Measurements from ENCODE around the gene CDK3. TPM values are rescaled to one million over a fixed set of nuclear protein-coding genes. Genes with fewer than 3 reads are reported as not detected.

Gene CDK3
- total and polyA plus RNA-seq, 2 donors (not counting 1 experiment from before 2014, with no cell fraction given), result 15.0 to 20.5 TPM

GRCh38 chr17:76022973-76023899, 22.6 kb downstream of the CDK3 start:
- ATAC-seq (ENCODE audit: low read depth), result no peak
- H4K20me1 ChIP-seq (ENCODE audit: control insufficient read depth, insufficient read depth, low read length, poor library complexity, severe bottlenecking), result no peaks in the 10 kb centered on the region
- no peak overlapping the region for H3K4me3 ChIP-seq (ENCODE audit: control extremely low read depth in 1 of 5, extremely low read depth in 1 of 5, insufficient read depth in 1 of 5, low read depth in 2 of 5, low read length in 4 of 5)
- no peaks in the 10 kb centered on the region for H3K4me1 ChIP-seq (ENCODE audit: control insufficient read depth in 2 of 2, insufficient read depth in 2 of 2, low read length in 2 of 2)
- no peak overlapping the region for H3K4me2 ChIP-seq (replicated peaks; ENCODE audit: low read depth, low read length, poor library complexity, severe bottlenecking)
- no peak overlapping the region for H3K27ac ChIP-seq (ENCODE audit: low read length in 2 of 2)
- H3K9me3 ChIP-seq (ENCODE audit: control extremely low read depth in 1 of 3, control insufficient read depth in 2 of 3, insufficient read depth in 1 of 3, low read length in 2 of 3), result no peaks in the 10 kb centered on the region
- Mint-ChIP-seq H3K27ac (no peak overlapping the region), H3K27me3 (no peaks in the 10 kb centered on the region), H3K9me3 (ENCODE audit: insufficient read depth) (no peaks in the 10 kb centered on the region), H3K4me1 (no peaks in the 10 kb centered on the region), H3K4me3 (no peak overlapping the region)
- no peak for DNase-seq
- POLR2A ChIA-PET, result no interaction called here
- H3K36me3 ChIP-seq (replicated peaks in 1 of 2; ENCODE audit: control extremely low read depth in 1 of 2, control insufficient read depth in 1 of 2, extremely low read depth in 1 of 2, insufficient read depth in 2 of 2, low read length in 1 of 2), result no peaks in the 10 kb centered on the region
- WGBS (ENCODE audit: insufficient coverage), result 91% methylated on average over 27 of the region's 28 CpGs
- H2AFZ ChIP-seq (ENCODE audit: insufficient read depth, low read depth, low read length, poor library complexity, severe bottlenecking), result no peak overlapping the region
- H3K79me2 ChIP-seq (ENCODE audit: control insufficient read depth, insufficient read depth, low read length), result no peaks in the 10 kb centered on the region
- TF ChIP-seq CTCF (IDR thresholded peaks at IDR 0.05), result no peak
- no peak for TF ChIP-seq EZH2 (IDR thresholded peaks at IDR 0.05; ENCODE audit: borderline replicate concordance, insufficient read depth, low read depth, low read length, poor library complexity, severe bottlenecking)
- H3K9ac ChIP-seq (ENCODE audit: low read length), result no peak overlapping the region
- no peaks in the 10 kb centered on the region for H3K27me3 ChIP-seq (replicated peaks in 1 of 4; ENCODE audit: control extremely low read depth in 1 of 4, control insufficient read depth in 3 of 4, insufficient read depth in 4 of 4, low read length in 3 of 4)
- intact Hi-C loops (cut with micrococcal nuclease), result no loop called here
- CTCF ChIA-PET, result interaction anchor here (0.7 to 1.1 kb wide), 5 partner anchors 9 to 601 kb away, joined by 3 to 4 read pairs (median 3); no protein-coding TSS in a partner anchor

GRCh38 chr17:76023900-76024237, 23.2 kb downstream of the CDK3 start:
- Mint-ChIP-seq H3K4me1 (no peaks in the 10 kb centered on the region), H3K4me3 (no peak overlapping the region), H3K27ac (no peak overlapping the region), H3K27me3 (no peaks in the 10 kb centered on the region), H3K9me3 (ENCODE audit: insufficient read depth) (no peaks in the 10 kb centered on the region)
- no peak overlapping the region for H2AFZ ChIP-seq (ENCODE audit: insufficient read depth, low read depth, low read length, poor library complexity, severe bottlenecking)
- no peak for TF ChIP-seq EZH2 (IDR thresholded peaks at IDR 0.05; ENCODE audit: borderline replicate concordance, insufficient read depth, low read depth, low read length, poor library complexity, severe bottlenecking)
- H3K9ac ChIP-seq (ENCODE audit: low read length), result no peak overlapping the region
- H3K4me2 ChIP-seq (replicated peaks; ENCODE audit: low read depth, low read length, poor library complexity, severe bottlenecking), result no peak overlapping the region
- H3K36me3 ChIP-seq (replicated peaks in 1 of 2; ENCODE audit: control extremely low read depth in 1 of 2, control insufficient read depth in 1 of 2, extremely low read depth in 1 of 2, insufficient read depth in 2 of 2, low read length in 1 of 2), result no peaks in the 10 kb centered on the region
- H3K27me3 ChIP-seq (replicated peaks in 1 of 4; ENCODE audit: control extremely low read depth in 1 of 4, control insufficient read depth in 3 of 4, insufficient read depth in 4 of 4, low read length in 3 of 4), result no peaks in the 10 kb centered on the region
- ChIA-PET POLR2A (no interaction called here), CTCF (interaction anchor here (0.8 to 1.0 kb wide), 3 partner anchors 9 to 600 kb away, joined by 3 read pairs; no protein-coding TSS in a partner anchor)
- H3K27ac ChIP-seq (ENCODE audit: low read length in 2 of 2), result no peak overlapping the region
- 87% methylated on average over 7 of the region's 9 CpGs for WGBS (ENCODE audit: insufficient coverage)
- no peaks in the 10 kb centered on the region for H3K79me2 ChIP-seq (ENCODE audit: control insufficient read depth, insufficient read depth, low read length)
- H3K4me1 ChIP-seq (ENCODE audit: control insufficient read depth in 2 of 2, insufficient read depth in 2 of 2, low read length in 2 of 2), result no peaks in the 10 kb centered on the region
- intact Hi-C loops (cut with micrococcal nuclease), result no loop called here
- H3K4me3 ChIP-seq (ENCODE audit: control extremely low read depth in 1 of 5, extremely low read depth in 1 of 5, insufficient read depth in 1 of 5, low read depth in 2 of 5, low read length in 4 of 5), result no peak overlapping the region
- DNase-seq (no peak), ATAC-seq (ENCODE audit: low read depth) (no peak)
- no peaks in the 10 kb centered on the region for H4K20me1 ChIP-seq (ENCODE audit: control insufficient read depth, insufficient read depth, low read length, poor library complexity, severe bottlenecking)
- no peaks in the 10 kb centered on the region for H3K9me3 ChIP-seq (ENCODE audit: control extremely low read depth in 1 of 3, control insufficient read depth in 2 of 3, insufficient read depth in 1 of 3, low read length in 2 of 3)
